GM12801 (cell line): ENCODE data around the gene CDC6.

Experiments used
- TF ChIP-seq, protein P1 (sequence below): IDR thresholded peaks from one replicate; pipeline ENCODE4 v1.5.1; 2011; ENCODE audit warnings: control low read depth; ENCODE audit not compliant: insufficient read length; ENCODE audit errors: extremely low read depth

The CDC6 gene

DNA sequence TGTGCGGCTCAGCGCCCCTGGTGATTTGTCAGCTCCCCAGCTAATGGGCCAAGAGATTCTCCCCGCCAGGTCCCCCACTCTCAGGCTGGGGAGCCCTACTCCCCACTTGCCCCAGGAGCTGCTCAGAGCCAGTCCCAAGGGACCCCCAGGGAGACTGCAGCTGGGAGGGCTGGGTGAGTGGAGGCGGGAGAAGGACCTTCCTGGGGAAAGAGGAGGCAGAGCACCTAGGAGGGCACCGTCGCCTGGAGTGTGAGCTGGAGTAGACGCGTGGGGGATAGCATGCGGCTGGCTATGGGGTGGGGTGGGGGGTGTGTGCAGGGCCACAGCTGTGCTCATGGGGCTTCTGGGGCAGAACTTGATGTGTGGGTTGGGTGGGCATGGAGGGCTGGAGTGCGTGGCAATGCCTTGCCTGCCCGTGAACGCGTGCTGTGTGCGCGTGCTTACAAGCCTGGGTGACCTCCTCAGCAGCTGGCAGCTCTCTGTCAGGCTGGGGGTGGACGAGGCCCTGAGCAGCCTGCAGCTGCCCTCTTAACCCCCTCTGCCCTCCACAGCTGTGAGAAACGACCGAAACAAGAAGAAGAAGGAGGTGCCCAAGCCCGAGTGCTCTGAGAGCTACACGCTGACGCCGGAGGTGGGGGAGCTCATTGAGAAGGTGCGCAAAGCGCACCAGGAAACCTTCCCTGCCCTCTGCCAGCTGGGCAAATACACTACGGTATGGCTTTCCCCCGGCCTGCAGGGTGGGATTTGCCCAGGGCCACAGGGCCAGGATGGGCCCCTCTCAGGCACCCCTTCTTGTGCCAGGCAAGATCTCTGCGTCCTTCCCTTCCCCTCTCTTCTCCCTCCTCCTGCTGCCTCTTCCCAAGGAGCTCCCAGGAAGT lies 63.9 kb downstream of the CDC6 start:
- TF ChIP-seq, protein P1, sequence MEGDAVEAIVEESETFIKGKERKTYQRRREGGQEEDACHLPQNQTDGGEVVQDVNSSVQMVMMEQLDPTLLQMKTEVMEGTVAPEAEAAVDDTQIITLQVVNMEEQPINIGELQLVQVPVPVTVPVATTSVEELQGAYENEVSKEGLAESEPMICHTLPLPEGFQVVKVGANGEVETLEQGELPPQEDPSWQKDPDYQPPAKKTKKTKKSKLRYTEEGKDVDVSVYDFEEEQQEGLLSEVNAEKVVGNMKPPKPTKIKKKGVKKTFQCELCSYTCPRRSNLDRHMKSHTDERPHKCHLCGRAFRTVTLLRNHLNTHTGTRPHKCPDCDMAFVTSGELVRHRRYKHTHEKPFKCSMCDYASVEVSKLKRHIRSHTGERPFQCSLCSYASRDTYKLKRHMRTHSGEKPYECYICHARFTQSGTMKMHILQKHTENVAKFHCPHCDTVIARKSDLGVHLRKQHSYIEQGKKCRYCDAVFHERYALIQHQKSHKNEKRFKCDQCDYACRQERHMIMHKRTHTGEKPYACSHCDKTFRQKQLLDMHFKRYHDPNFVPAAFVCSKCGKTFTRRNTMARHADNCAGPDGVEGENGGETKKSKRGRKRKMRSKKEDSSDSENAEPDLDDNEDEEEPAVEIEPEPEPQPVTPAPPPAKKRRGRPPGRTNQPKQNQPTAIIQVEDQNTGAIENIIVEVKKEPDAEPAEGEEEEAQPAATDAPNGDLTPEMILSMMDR: no peak

DNA sequence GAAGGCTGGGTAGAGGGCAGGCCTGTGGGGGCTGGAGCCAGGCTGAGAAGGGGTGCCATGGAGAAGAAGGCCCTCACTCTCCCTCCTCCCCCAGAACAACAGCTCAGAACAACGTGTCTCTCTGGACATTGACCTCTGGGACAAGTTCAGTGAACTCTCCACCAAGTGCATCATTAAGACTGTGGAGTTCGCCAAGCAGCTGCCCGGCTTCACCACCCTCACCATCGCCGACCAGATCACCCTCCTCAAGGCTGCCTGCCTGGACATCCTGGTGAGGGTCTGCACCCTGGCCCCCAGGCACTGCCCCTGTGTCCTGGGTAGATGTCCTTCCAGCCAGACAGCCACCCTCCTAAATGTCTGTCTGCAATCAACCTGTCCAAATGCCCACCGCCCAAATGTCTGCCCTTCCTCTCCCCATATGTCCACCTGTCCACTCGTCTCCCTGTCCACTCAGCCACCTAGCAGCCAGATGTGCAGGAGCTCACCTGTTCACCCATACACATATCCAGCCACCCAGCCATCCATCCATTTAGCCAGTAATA lies 64.6 kb downstream of the CDC6 start:
- TF ChIP-seq, protein P1: no peak

- TF ChIP-seq, protein P1: no peak
Observed at GRCh38 chr17:40352779-40353394, 65.2 kb downstream of the CDC6 start.
